IPS DF 6.9 (cell line): ENCODE measurements around the gene U2AF2.

ENCODE experiments used
- DNase-seq: peaks from one replicate; pipeline ENCODE4 v3.0.0-alpha.2; 2013; ENCODE audit warnings: low read depth, low spot score
- H3K27ac ChIP-seq: one replicate; pipeline ENCODE4 v1.5.1; 2013; ENCODE audit warnings: low read length, control low read depth
- H3K27me3 ChIP-seq: 2 replicates; pipeline ENCODE4 v1.6.1; 2013; ENCODE audit warnings: mild to moderate bottlenecking, low read length; ENCODE audit not compliant: control insufficient read depth, insufficient read depth
- H3K36me3 ChIP-seq: 2 replicates; pipeline ENCODE4 v1.6.1; 2013; ENCODE audit warnings: low read length; ENCODE audit not compliant: control insufficient read depth, insufficient read depth
- H3K4me1 ChIP-seq: 2 replicates; pipeline ENCODE4 v1.6.1; 2013; ENCODE audit warnings: low read length; ENCODE audit not compliant: control insufficient read depth, insufficient read depth
- H3K4me3 ChIP-seq: 2 replicates; pipeline ENCODE4 v1.5.1; 2013; ENCODE audit warnings: mild to moderate bottlenecking, low read length
- H3K9me3 ChIP-seq: 2 replicates; pipeline ENCODE4 v1.6.1; 2013; ENCODE audit warnings: low read length, inconsistent platforms; ENCODE audit not compliant: control insufficient read depth, insufficient read depth
- WGBS: extraction: QIAGEN DNeasy Blood & Tissue Kit; methylation state at CpG from one replicate; pipeline ENCODE4 v1.1.7; 2013; ENCODE audit warnings: mixed read lengths, missing lambda C conversion rate; ENCODE audit not compliant: insufficient read length, insufficient coverage; 5-methylcytosine and 5-hydroxymethylcytosine counted together

U2AF2 gene

GRCh38 chr19:55676383-55676782, 21.5 kb downstream of the U2AF2 start:
- Histone ChIP-seq H3K36me3 (peaks cover 16% of the 10 kb centered on the region; the same call in 1 of the 2 replicates), H3K9me3 (no peaks in the 10 kb centered on the region), H3K27ac (no peak overlapping the region), H3K4me3 (no peak overlapping the region), H3K4me1 (no peaks in the 10 kb centered on the region; the same call in 1 of the 2 replicates), H3K27me3 (no peaks in the 10 kb centered on the region)
- WGBS: no CpG with 5 or more reads among the region's 5 CpGs
- DNase-seq: no peak

GRCh38 chr19:55676889-55677505, 22.2 kb downstream of the U2AF2 start:
- no peak for DNase-seq

GRCh38 chr19:55677572-55678028, 22.8 kb downstream of the U2AF2 start:
- no peak for DNase-seq
- Histone ChIP-seq H3K27me3 (no peaks in the 10 kb centered on the region), H3K4me1 (no peaks in the 10 kb centered on the region; the same call in 1 of the 2 replicates), H3K36me3 (peaks cover 16% of the 10 kb centered on the region; the same call in 1 of the 2 replicates), H3K4me3 (no peak overlapping the region), H3K9me3 (no peaks in the 10 kb centered on the region), H3K27ac (no peak overlapping the region)
- no CpG with 5 or more reads among the region's 6 CpGs for WGBS

More at GRCh38 chr19:55676889-55677505, 22.2 kb downstream of the U2AF2 start:
- H3K4me3 ChIP-seq: no peak overlapping the region
- no peaks in the 10 kb centered on the region for H3K27me3 ChIP-seq
- no peak overlapping the region for H3K27ac ChIP-seq
- no peaks in the 10 kb centered on the region for H3K9me3 ChIP-seq
- no peaks in the 10 kb centered on the region; the same call in 1 of the 2 replicates for H3K4me1 ChIP-seq
- WGBS: no CpG with 5 or more reads among the region's 7 CpGs
- peaks cover 16% of the 10 kb centered on the region; the same call in 1 of the 2 replicates for H3K36me3 ChIP-seq

- Histone ChIP-seq H3K36me3 (peaks cover 16% of the 10 kb centered on the region; the same call in 1 of the 2 replicates), H3K4me1 (no peaks in the 10 kb centered on the region; the same call in 1 of the 2 replicates), H3K4me3 (no peak overlapping the region)
Observed at GRCh38 chr19:55678121-55678671, 23.4 kb downstream of the U2AF2 start.

GRCh38 chr19:55679343-55680257, 24.8 kb downstream of the U2AF2 start:
- no peak overlapping the region for H3K27ac ChIP-seq
- H3K27me3 ChIP-seq: no peaks in the 10 kb centered on the region
- no peak for DNase-seq
- no CpG with 5 or more reads among the region's 24 CpGs for WGBS
- H3K4me3 ChIP-seq: no peak overlapping the region
- no peaks in the 10 kb centered on the region; the same call in 1 of the 2 replicates for H3K4me1 ChIP-seq
- H3K36me3 ChIP-seq: peaks cover 16% of the 10 kb centered on the region; the same call in 1 of the 2 replicates
- H3K9me3 ChIP-seq: no peaks in the 10 kb centered on the region

More at GRCh38 chr19:55678121-55678671, 23.4 kb downstream of the U2AF2 start:
- no peak for DNase-seq
- no peak overlapping the region for H3K27ac ChIP-seq
- no peaks in the 10 kb centered on the region for H3K27me3 ChIP-seq
- no peaks in the 10 kb centered on the region for H3K9me3 ChIP-seq
- WGBS: no CpG with 5 or more reads among the region's 21 CpGs

- no peak overlapping the region for H3K27ac ChIP-seq
- no peaks in the 10 kb centered on the region for H3K9me3 ChIP-seq
- WGBS: no CpG with 5 or more reads among the region's 20 CpGs
- H3K4me3 ChIP-seq: no peak overlapping the region
- no peaks in the 10 kb centered on the region for H3K27me3 ChIP-seq
- no peaks in the 10 kb centered on the region; the same call in 1 of the 2 replicates for H3K4me1 ChIP-seq
- no peak for DNase-seq
- peaks cover 24% of the 10 kb centered on the region; the same call in 1 of the 2 replicates for H3K36me3 ChIP-seq
Observed at GRCh38 chr19:55680339-55681130, 25.7 kb downstream of the U2AF2 start.

GRCh38 chr19:55681131-55682092, 26.6 kb downstream of the U2AF2 start:
- no peak for DNase-seq

GRCh38 chr19:55683449-55684261, 28.8 kb downstream of the U2AF2 start:
- H3K36me3 ChIP-seq: peaks cover 22% of the 10 kb centered on the region; the same call in 1 of the 2 replicates
- H3K27ac ChIP-seq: no peak overlapping the region

More at GRCh38 chr19:55681131-55682092, 26.6 kb downstream of the U2AF2 start:
- no peak overlapping the region for H3K4me3 ChIP-seq
- WGBS: no CpG with 5 or more reads among the region's 9 CpGs
- no peaks in the 10 kb centered on the region for H3K27me3 ChIP-seq
- H3K9me3 ChIP-seq: no peaks in the 10 kb centered on the region
- H3K36me3 ChIP-seq: peaks cover 24% of the 10 kb centered on the region; the same call in 1 of the 2 replicates
- no peak overlapping the region for H3K27ac ChIP-seq
- H3K4me1 ChIP-seq: no peaks in the 10 kb centered on the region; the same call in 1 of the 2 replicates

More at GRCh38 chr19:55683449-55684261, 28.8 kb downstream of the U2AF2 start:
- no CpG with 5 or more reads among the region's 22 CpGs for WGBS
- Histone ChIP-seq H3K4me1 (no peaks in the 10 kb centered on the region; the same call in 1 of the 2 replicates), H3K4me3 (no peak overlapping the region), H3K9me3 (no peaks in the 10 kb centered on the region), H3K27me3 (no peaks in the 10 kb centered on the region)
- DNase-seq: no peak
